ENCODE results near the gene AKNAD1. TPM values are rescaled to one million over a fixed set of nuclear protein-coding genes. Genes with fewer than 3 reads are reported as not detected.
"Not testable (repeated sequence)": the region's sequence is repeated elsewhere in the genome, so short reads cannot be mapped to it uniquely, and the experiment has no call there.

AKNAD1 gene
- total RNA-seq, 4 donors from 2014 or later = 0.44 to 5.5 (median 4.6) TPM; not detected in 1

DNA sequence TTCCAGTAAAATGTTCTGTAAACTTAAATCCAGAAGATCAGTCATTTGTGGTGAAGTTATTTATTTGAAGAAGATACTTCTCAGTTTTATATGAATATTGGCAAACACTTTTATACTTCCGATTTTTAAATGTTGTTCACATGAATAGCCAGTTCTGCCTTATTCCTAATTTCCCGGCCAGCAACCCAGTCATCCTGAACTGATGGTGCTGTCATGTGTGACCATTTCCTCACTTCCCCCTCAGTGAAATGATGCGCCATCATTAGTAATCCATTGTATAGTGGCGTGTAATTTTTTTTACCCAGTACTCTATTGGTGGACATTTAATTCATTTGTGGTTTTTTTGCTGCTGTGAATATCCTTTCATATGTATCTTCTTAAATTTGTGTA is 36.2 kb upstream of the AKNAD1 start:
- no peaks in the 10 kb centered on the region for H3K9me3 ChIP-seq
- TF ChIP-seq POLR2A (IDR thresholded peaks at IDR 0.05) = no peak
- no peak for TF ChIP-seq EP300 (IDR thresholded peaks at IDR 0.05)
- TF ChIP-seq, protein P1, sequence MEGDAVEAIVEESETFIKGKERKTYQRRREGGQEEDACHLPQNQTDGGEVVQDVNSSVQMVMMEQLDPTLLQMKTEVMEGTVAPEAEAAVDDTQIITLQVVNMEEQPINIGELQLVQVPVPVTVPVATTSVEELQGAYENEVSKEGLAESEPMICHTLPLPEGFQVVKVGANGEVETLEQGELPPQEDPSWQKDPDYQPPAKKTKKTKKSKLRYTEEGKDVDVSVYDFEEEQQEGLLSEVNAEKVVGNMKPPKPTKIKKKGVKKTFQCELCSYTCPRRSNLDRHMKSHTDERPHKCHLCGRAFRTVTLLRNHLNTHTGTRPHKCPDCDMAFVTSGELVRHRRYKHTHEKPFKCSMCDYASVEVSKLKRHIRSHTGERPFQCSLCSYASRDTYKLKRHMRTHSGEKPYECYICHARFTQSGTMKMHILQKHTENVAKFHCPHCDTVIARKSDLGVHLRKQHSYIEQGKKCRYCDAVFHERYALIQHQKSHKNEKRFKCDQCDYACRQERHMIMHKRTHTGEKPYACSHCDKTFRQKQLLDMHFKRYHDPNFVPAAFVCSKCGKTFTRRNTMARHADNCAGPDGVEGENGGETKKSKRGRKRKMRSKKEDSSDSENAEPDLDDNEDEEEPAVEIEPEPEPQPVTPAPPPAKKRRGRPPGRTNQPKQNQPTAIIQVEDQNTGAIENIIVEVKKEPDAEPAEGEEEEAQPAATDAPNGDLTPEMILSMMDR (IDR thresholded peaks at IDR 0.05) = no peak
- no peaks in the 10 kb centered on the region for H3K27me3 ChIP-seq
- H3K4me3 ChIP-seq = no peak overlapping the region
- no peaks in the 10 kb centered on the region for H3K36me3 ChIP-seq
- 91 to 92% methylated on average over 4 of the region's 4 CpGs for WGBS, 2 donors
- H3K4me1 ChIP-seq = peaks cover 0 to 36% (median 0%) of the 10 kb centered on the region in 4 donors
- no peak overlapping the region for H3K27ac ChIP-seq
- DNase-seq (ENCODE audit: low spot score in 2 of 2) = no peak

- no peak overlapping the region for H3K4me3 ChIP-seq
- DNase-seq (ENCODE audit: low spot score in 2 of 2) = no peak
- WGBS, 2 donors = 53 to 66% methylated on average over 3 of the region's 3 CpGs
- peaks cover 0 to 31% (median 0%) of the 10 kb centered on the region in 4 donors for H3K4me1 ChIP-seq
- TF ChIP-seq EP300 (IDR thresholded peaks at IDR 0.05) (no peak), POLR2A (IDR thresholded peaks at IDR 0.05) (no peak)
- TF ChIP-seq, protein P1 (IDR thresholded peaks at IDR 0.05) = no peak
- no peaks in the 10 kb centered on the region for H3K27me3 ChIP-seq
- no peak overlapping the region for H3K27ac ChIP-seq
- H3K9me3 ChIP-seq = no peaks in the 10 kb centered on the region
- H3K36me3 ChIP-seq = no peaks in the 10 kb centered on the region
These were observed 35.7 kb upstream of the AKNAD1 start for GRCh38 chr1:108892356-108893140.

GRCh38 chr1:108889706-108890384 is 33.0 kb upstream of the AKNAD1 start:
- Histone ChIP-seq H3K4me3 (no peak overlapping the region), H3K36me3 (no peaks in the 10 kb centered on the region), H3K27me3 (no peaks in the 10 kb centered on the region), H3K27ac (no peak overlapping the region), H3K4me1 (peaks cover 0 to 13% (median 0%) of the 10 kb centered on the region in 4 donors), H3K9me3 (no peaks in the 10 kb centered on the region)
- WGBS, 2 donors = 82 to 85% methylated on average over 7 of the region's 7 CpGs
- TF ChIP-seq, protein P1 (IDR thresholded peaks at IDR 0.05) = no peak
- TF ChIP-seq EP300 (IDR thresholded peaks at IDR 0.05) (no peak), POLR2A (IDR thresholded peaks at IDR 0.05) (no peak)
- DNase-seq (ENCODE audit: low spot score in 2 of 2) = no peak

- peaks cover 0 to 13% (median 0%) of the 10 kb centered on the region in 4 donors for H3K4me1 ChIP-seq
- not testable (repeated sequence) for H3K27ac ChIP-seq; H3K9me3 ChIP-seq; H3K27me3 ChIP-seq; H3K36me3 ChIP-seq; DNase-seq (ENCODE audit: low spot score in 2 of 2); H3K4me3 ChIP-seq
- WGBS, 2 donors = 58 to 62% methylated on average over 6 of the region's 6 CpGs
These were observed 32.2 kb upstream of the AKNAD1 start for GRCh38 chr1:108889006-108889645.

GRCh38 chr1:108886292-108886691 is 29.4 kb upstream of the AKNAD1 start:
- H3K9me3 ChIP-seq = no peaks in the 10 kb centered on the region
- H3K27me3 ChIP-seq = no peaks in the 10 kb centered on the region
- no peak overlapping the region for H3K27ac ChIP-seq
- H3K36me3 ChIP-seq = no peaks in the 10 kb centered on the region
- TF ChIP-seq, protein P1 (IDR thresholded peaks at IDR 0.05) = no peak
- TF ChIP-seq EP300 (IDR thresholded peaks at IDR 0.05) (no peak), POLR2A (IDR thresholded peaks at IDR 0.05) (no peak)
- WGBS, 2 donors = 95 to 96% methylated on average over 2 of the region's 2 CpGs
- DNase-seq (ENCODE audit: low spot score in 2 of 2) = no peak
- H3K4me1 ChIP-seq = peaks cover 0 to 10% (median 0%) of the 10 kb centered on the region in 4 donors
- no peak overlapping the region for H3K4me3 ChIP-seq

Measured in tibial nerve (tissue), 4 donors.